Neutrophil (primary cell): ENCODE results near the gene SELENOF.

Experiments
- H3K27ac ChIP-seq: fragments of 200-600 bp; sonication (generic); 2 replicates; pipeline ENCODE4 v1.5.1; 2016; ENCODE audit warnings: mild to moderate bottlenecking, moderate library complexity
- H3K27me3 ChIP-seq: fragments of 200-600 bp; sonication (generic); 2 replicates; pipeline ENCODE4 v1.6.0; 2016; ENCODE audit warnings: mild to moderate bottlenecking
- H3K36me3 ChIP-seq: fragments of 200-600 bp; sonication (generic); 2 replicates; pipeline ENCODE4 v1.5.1; 2017
- H3K4me1 ChIP-seq, 2 experiments: fragments of 200-600 bp in 1 of 2; sonication (generic) in 1 of 2; 1 replicate in 1 of 2; 2 replicates in 1 of 2; pipeline versions ENCODE4 v1.5.1 to v1.6.1; 2013 to 2016; ENCODE audit warnings: low read depth in 1 of 2, low read length in 1 of 2, mild to moderate bottlenecking in 1 of 2, moderate library complexity in 1 of 2; ENCODE audit not compliant: control insufficient read depth in 1 of 2, insufficient read depth in 1 of 2
- H3K4me3 ChIP-seq, 2 experiments: fragments of 200-600 bp in 1 of 2; sonication (generic) in 1 of 2; 1 replicate in 1 of 2; 2 replicates in 1 of 2; pipeline ENCODE4 v1.5.1; 2013 to 2016; ENCODE audit warnings: low read depth in 1 of 2, low read length in 1 of 2, mild to moderate bottlenecking in 1 of 2, moderate library complexity in 1 of 2
- H3K9me3 ChIP-seq: fragments of 200-600 bp; sonication (generic); 2 replicates; pipeline ENCODE4 v1.5.1; 2016
- TF ChIP-seq, protein P1 (sequence below): fragments of 200-600 bp; sonication (generic); IDR thresholded peaks from 2 replicates; pipeline ENCODE4 v1.5.1; 2016; ENCODE audit warnings: antibody characterized with exemption

Gene SELENOF

DNA sequence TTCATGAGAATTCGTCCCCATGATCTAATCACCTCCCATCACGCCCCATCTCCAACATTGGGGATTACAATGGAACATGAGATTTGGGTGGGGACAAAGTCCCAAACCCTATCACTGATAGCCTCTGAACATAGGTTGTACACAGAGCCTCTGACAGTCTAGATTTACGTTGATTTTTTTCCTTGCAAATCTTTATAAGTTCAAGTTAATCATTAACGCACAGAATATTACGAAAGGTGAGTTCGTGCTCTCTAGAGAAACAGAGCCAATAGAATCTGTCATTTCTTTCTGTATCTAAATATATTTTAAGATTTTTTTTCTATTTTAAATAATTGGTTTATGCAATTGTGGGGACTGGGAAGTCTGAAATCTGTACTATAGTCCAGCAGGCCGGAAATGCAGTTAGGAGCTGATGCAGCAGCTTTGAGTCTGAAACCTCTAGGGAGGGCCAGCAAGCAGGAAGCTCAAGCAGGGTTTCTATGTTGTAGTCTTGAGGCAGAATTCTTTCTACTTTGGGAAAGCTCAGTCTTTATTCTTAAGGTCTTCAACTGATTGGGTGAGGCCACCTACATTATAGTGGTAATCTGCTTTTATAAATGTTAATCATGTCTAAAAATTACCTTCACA lies 61.0 kb downstream of the SELENOF start:
- Histone ChIP-seq H3K27me3 (no peaks in the 10 kb centered on the region), H3K27ac (no peak overlapping the region), H3K9me3 (no peaks in the 10 kb centered on the region), H3K4me1 (no peaks in the 10 kb centered on the region), H3K36me3 (no peaks in the 10 kb centered on the region), H3K4me3 (no peak overlapping the region)
- TF ChIP-seq, protein P1, sequence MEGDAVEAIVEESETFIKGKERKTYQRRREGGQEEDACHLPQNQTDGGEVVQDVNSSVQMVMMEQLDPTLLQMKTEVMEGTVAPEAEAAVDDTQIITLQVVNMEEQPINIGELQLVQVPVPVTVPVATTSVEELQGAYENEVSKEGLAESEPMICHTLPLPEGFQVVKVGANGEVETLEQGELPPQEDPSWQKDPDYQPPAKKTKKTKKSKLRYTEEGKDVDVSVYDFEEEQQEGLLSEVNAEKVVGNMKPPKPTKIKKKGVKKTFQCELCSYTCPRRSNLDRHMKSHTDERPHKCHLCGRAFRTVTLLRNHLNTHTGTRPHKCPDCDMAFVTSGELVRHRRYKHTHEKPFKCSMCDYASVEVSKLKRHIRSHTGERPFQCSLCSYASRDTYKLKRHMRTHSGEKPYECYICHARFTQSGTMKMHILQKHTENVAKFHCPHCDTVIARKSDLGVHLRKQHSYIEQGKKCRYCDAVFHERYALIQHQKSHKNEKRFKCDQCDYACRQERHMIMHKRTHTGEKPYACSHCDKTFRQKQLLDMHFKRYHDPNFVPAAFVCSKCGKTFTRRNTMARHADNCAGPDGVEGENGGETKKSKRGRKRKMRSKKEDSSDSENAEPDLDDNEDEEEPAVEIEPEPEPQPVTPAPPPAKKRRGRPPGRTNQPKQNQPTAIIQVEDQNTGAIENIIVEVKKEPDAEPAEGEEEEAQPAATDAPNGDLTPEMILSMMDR, result no peak

- no peaks in the 10 kb centered on the region for H3K4me1 ChIP-seq
- no peak overlapping the region for H3K4me3 ChIP-seq
- no peak overlapping the region for H3K27ac ChIP-seq
- H3K9me3 ChIP-seq, result no peaks in the 10 kb centered on the region
- no peaks in the 10 kb centered on the region for H3K27me3 ChIP-seq
- TF ChIP-seq, protein P1, result no peak
- no peaks in the 10 kb centered on the region for H3K36me3 ChIP-seq
Measured at GRCh38 chr1:86852289-86852688, 61.6 kb downstream of the SELENOF start.

GRCh38 chr1:86849756-86850155 lies 64.2 kb downstream of the SELENOF start:
- no peaks in the 10 kb centered on the region for H3K27me3 ChIP-seq
- H3K36me3 ChIP-seq, result no peaks in the 10 kb centered on the region
- H3K4me3 ChIP-seq, result no peak overlapping the region
- TF ChIP-seq, protein P1, result no peak
- no peaks in the 10 kb centered on the region for H3K4me1 ChIP-seq
- H3K9me3 ChIP-seq, result no peaks in the 10 kb centered on the region
- no peak overlapping the region for H3K27ac ChIP-seq

- no peaks in the 10 kb centered on the region for H3K9me3 ChIP-seq
- TF ChIP-seq, protein P1, result no peak
- H3K27me3 ChIP-seq, result no peaks in the 10 kb centered on the region
Measured at GRCh38 chr1:86848654-86849053, 65.3 kb downstream of the SELENOF start.

DNA sequence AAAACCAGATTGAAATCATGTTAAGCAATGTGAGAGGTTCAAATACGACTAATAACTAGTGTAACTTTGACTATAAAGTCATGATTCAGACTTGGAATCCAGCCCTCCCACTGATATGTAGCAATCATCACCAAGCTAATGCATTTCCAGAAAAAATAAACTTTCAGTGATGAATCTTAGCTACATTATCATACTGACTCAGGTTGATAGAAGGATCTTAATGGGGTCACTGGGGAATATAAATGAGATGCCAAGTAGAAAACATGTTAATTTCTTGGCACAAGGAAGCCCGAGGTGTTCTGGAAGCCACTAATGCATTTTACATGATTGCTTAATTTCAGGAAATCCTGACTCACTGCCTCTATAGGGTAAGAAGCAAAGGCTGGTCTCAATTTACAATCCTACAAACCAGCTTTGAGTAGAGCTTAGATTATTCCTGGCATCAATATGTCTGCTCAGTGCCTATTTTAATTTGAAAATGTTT lies 67.7 kb downstream of the SELENOF start:
- TF ChIP-seq, protein P1, result no peak
- Histone ChIP-seq H3K4me1 (no peaks in the 10 kb centered on the region), H3K27me3 (no peaks in the 10 kb centered on the region), H3K36me3 (no peaks in the 10 kb centered on the region), H3K27ac (no peak overlapping the region), H3K9me3 (no peaks in the 10 kb centered on the region), H3K4me3 (no peak overlapping the region)

More at GRCh38 chr1:86848654-86849053, 65.3 kb downstream of the SELENOF start:
- no peaks in the 10 kb centered on the region for H3K36me3 ChIP-seq
- H3K4me3 ChIP-seq, result no peak overlapping the region
- no peak overlapping the region for H3K27ac ChIP-seq
- H3K4me1 ChIP-seq, result no peaks in the 10 kb centered on the region
